Measurements from ENCODE around the gene THY1.

THY1 gene

GRCh38 chr11:119368121-119369034, 54.6 kb downstream of the THY1 start:
- DNase-seq, result no peak

DNA sequence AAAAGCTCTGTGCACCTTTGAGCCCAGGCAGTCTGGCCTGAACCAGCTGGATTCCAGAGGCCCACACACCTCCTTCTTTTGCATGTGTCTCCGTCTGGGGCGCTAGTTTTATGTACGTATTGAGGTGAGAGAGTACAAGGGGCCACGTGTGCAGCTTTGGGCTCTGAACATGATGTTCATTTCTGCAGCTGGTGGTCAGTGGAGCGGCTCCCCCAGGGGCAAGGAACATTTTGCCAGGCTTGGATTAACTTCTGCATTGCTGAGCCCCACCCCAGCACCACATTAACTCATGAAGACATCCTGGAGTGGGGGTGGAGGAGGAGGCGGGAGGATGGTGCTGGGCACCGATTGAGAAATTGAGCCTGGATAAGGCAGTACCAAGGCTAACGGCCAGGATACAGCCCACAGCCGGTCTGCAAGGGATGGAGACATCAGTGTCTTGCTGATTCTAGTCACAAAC, 55.3 kb downstream of the THY1 start:
- DNase-seq, result no peak
